ENCODE results near the gene ZBTB14.

ZBTB14 gene

GRCh38 chr18:5294113-5294456 lies 1.4 kb downstream of the ZBTB14 start:
- no peak for DNase-seq (ENCODE audit: low read depth in 3 of 3)

GRCh38 chr18:5288517-5288935 lies 7.0 kb downstream of the ZBTB14 start:
- DNase-seq (ENCODE audit: low read depth in 3 of 3) = no peak

- no peak for DNase-seq (ENCODE audit: low read depth in 3 of 3)
Measured at GRCh38 chr18:5287854-5288253, 7.7 kb downstream of the ZBTB14 start.

GRCh38 chr18:5286525-5286924 lies 9.0 kb downstream of the ZBTB14 start:
- no peak for DNase-seq (ENCODE audit: low read depth in 3 of 3)

- DNase-seq (ENCODE audit: low read depth in 3 of 3) = no peak
Measured at GRCh38 chr18:5285326-5285725, 10.2 kb downstream of the ZBTB14 start.

GRCh38 chr18:5284808-5285207 lies 10.7 kb downstream of the ZBTB14 start:
- no peak for DNase-seq (ENCODE audit: low read depth in 3 of 3)

GRCh38 chr18:5282770-5283169 lies 12.8 kb downstream of the ZBTB14 start:
- no peak for DNase-seq (ENCODE audit: low read depth in 3 of 3)

- DNase-seq (ENCODE audit: low read depth in 3 of 3) = no peak
Measured at GRCh38 chr18:5276947-5277346, 18.6 kb downstream of the ZBTB14 start.

- no peak for DNase-seq (ENCODE audit: low read depth in 3 of 3)
Measured at GRCh38 chr18:5275872-5276271, 19.7 kb downstream of the ZBTB14 start.

GRCh38 chr18:5268874-5269273 lies 26.7 kb downstream of the ZBTB14 start:
- DNase-seq (ENCODE audit: low read depth in 3 of 3) = no peak

- no peak for DNase-seq (ENCODE audit: low read depth in 3 of 3)
Measured at GRCh38 chr18:5266721-5267120, 28.8 kb downstream of the ZBTB14 start.

GRCh38 chr18:5253910-5254309 lies 41.6 kb downstream of the ZBTB14 start:
- DNase-seq (ENCODE audit: low read depth in 3 of 3) = no peak

- no peak for DNase-seq (ENCODE audit: low read depth in 3 of 3)
Measured at GRCh38 chr18:5251117-5251516, 44.4 kb downstream of the ZBTB14 start.

GRCh38 chr18:5250603-5251002 lies 44.9 kb downstream of the ZBTB14 start:
- no peak for DNase-seq (ENCODE audit: low read depth in 3 of 3)

- no peak for DNase-seq (ENCODE audit: low read depth in 3 of 3)
Measured at GRCh38 chr18:5244941-5245340, 50.6 kb downstream of the ZBTB14 start.

- no peak for DNase-seq (ENCODE audit: low read depth in 3 of 3)
Measured at GRCh38 chr18:5239447-5239846, 56.1 kb downstream of the ZBTB14 start.

All from stimulated activated CD4-positive, alpha-beta T cell treated with anti-CD3 and anti-CD28 coated beads, TNF-alpha, amount 100 ng/mL, for 4 hours (primary cell).